Stimulated activated CD4-positive, alpha-beta T cell treated with anti-CD3 and anti-CD28 coated beads, Interleukin-2, amount 100 ng/mL, for 4 hours (primary cell): ENCODE results near the gene ICOSLG.
"Not testable (repeated sequence)": the region's sequence is repeated elsewhere in the genome, so short reads cannot be mapped to it uniquely, and the experiment has no call there.

ENCODE experiments used
- DNase-seq: peaks from one replicate; pipeline ENCODE4 v3.0.0-alpha.2; 2020; ENCODE audit warnings: low read depth

The ICOSLG gene

DNA sequence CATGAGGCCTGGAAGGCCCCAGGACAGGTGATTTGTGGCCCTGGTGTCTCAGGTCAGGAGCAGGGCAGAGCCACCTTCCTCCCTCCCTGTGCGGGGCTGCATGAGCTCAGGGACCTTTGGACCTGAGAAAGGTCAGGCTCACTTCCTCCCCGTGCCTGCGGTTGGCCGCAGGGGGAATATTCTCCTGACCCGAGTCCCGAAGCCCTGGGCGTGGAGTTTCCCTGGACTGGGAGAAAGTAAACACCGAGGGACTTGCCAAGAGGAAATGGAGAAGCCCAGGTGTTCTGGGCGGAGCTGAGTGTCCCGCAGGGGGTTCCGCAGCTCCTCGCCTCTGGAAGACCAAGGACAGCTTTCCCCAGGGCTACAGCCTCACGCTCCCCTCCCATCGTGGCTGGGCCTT lies 64.6 kb downstream of the ICOSLG start:
- not testable (repeated sequence) for DNase-seq

GRCh38 chr21:44175189-44175588 lies 65.6 kb downstream of the ICOSLG start:
- DNase-seq = not testable (repeated sequence)
